ENCODE measurements around the gene PDXK.

The PDXK gene

DNA sequence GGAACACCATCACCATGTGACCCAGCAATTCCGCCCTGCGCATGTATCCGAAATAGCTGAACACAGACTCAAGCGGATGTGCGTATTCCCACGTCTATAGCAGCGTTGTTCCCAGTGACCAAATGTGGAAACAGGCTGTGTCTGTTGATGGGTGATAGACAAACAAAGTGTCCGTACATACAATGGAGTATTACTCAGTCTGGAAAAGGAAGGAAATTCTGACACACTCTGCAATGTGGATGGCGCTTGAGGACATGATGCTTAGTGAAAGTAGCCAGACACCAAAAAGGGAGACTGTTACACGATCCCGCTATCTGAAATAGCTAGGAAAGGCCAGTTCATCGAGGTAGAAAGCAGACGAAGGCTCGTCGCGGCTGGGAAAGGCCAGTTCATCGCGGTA, 25.8 kb downstream of the PDXK start:
- H2BK120ac ChIP-seq (ENCODE audit: low read depth, low read length) = no peak overlapping the region
- H2BK5ac ChIP-seq (ENCODE audit: low read depth, low read length, poor library complexity, severe bottlenecking) = no peak overlapping the region
- H3K18ac ChIP-seq (ENCODE audit: low read depth in 1 of 2, low read length in 2 of 2) = no peak overlapping the region
- H3K79me1 ChIP-seq (replicated peaks; ENCODE audit: low read length, poor library complexity, severe bottlenecking) = peaks cover 21% of the 10 kb centered on the region
- peaks cover 16% of the 10 kb centered on the region for H3K4me1 ChIP-seq (ENCODE audit: control insufficient read depth, insufficient read depth, low read depth, low read length)
- H3K4me3 ChIP-seq (ENCODE audit: insufficient read depth in 1 of 2, low read depth in 1 of 2, low read length in 2 of 2) = no peak overlapping the region
- H2BK15ac ChIP-seq (ENCODE audit: low read depth, poor library complexity, severe bottlenecking) = no peak overlapping the region
- no peak overlapping the region for H3K14ac ChIP-seq (ENCODE audit: low read length in 2 of 2)
- H2AK5ac ChIP-seq (ENCODE audit: low read length, severe bottlenecking) = no peak overlapping the region
- H4K8ac ChIP-seq (ENCODE audit: low read length) = no peak overlapping the region
- no peak overlapping the region for H3K4me2 ChIP-seq (ENCODE audit: low read length, poor library complexity, severe bottlenecking)
- no peak overlapping the region for H4K91ac ChIP-seq (ENCODE audit: low read length)
- no peaks in the 10 kb centered on the region for H3K27me3 ChIP-seq (ENCODE audit: control insufficient read depth in 1 of 2, insufficient read depth in 1 of 2, low read length in 2 of 2)
- no peak overlapping the region for H2AFZ ChIP-seq (ENCODE audit: low read depth, low read length)
- H3K27ac ChIP-seq (ENCODE audit: low read length, poor library complexity, severe bottlenecking) = no peak overlapping the region
- no peak overlapping the region for H3K9ac ChIP-seq (ENCODE audit: low read length)
- no peak overlapping the region for H2BK12ac ChIP-seq (ENCODE audit: low read length in 2 of 2)
- 97% methylated on average over 18 of the region's 18 CpGs for WGBS
- no peak for DNase-seq
- H3K9me3 ChIP-seq (ENCODE audit: control insufficient read depth, low read length) = no peaks in the 10 kb centered on the region
- no peak overlapping the region for H3K23ac ChIP-seq (ENCODE audit: low read length in 2 of 2)
- H3K36me3 ChIP-seq (ENCODE audit: control insufficient read depth in 1 of 2, insufficient read depth in 2 of 2, low read depth in 1 of 2, low read length in 2 of 2) = peaks cover 64 to 86% of the 10 kb centered on the region in 2 experiments
- no peak overlapping the region for H3K4ac ChIP-seq (ENCODE audit: low read depth in 1 of 2, low read length in 2 of 2)

DNA sequence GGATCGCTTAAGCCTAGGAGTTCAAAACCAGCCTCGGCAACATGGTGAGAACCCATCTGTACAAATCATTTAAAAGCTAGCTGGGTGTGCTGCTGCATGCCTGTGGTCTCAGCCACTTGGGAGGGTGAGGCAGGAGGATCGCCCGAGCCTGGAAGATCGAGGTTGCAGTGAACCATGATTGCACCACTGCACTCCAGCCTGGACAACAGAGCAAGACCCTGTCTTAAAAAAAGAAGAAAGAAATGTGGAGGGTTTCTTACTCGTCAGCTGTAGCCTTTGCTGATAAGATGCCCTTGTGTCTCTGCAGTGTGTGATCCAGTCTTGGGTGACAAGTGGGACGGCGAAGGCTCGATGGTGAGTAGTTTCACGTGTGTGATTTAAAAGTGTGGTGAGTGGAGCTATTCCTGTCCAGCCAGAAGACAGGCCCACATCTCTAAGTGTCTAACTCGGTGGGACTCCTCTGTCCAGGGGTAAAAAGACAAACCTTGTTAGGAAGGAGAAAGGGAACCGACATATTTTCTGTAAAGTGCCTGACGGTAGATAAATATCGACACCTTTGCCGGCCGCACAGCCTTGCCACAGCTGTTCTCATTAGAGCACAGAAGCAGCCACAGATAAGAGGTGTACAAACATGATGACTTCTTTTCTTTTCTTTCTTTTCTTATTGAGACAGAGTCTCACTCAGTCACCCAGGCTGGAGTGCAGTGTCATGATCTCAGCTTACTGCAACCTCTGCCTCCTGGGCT, 27.0 kb downstream of the PDXK start:
- DNase-seq = no peak
- no peaks in the 10 kb centered on the region for H3K9me3 ChIP-seq (ENCODE audit: control insufficient read depth, low read length)
- no peak overlapping the region for H2BK5ac ChIP-seq (ENCODE audit: low read depth, low read length, poor library complexity, severe bottlenecking)
- H3K9ac ChIP-seq (ENCODE audit: low read length) = no peak overlapping the region
- H2BK12ac ChIP-seq (ENCODE audit: low read length in 2 of 2) = no peak overlapping the region
- no peak overlapping the region for H2AK5ac ChIP-seq (ENCODE audit: low read length, severe bottlenecking)
- no peak overlapping the region for H4K8ac ChIP-seq (ENCODE audit: low read length)
- no peaks in the 10 kb centered on the region for H3K27me3 ChIP-seq (ENCODE audit: control insufficient read depth in 1 of 2, insufficient read depth in 1 of 2, low read length in 2 of 2)
- no peak overlapping the region for H3K4ac ChIP-seq (ENCODE audit: low read depth in 1 of 2, low read length in 2 of 2)
- H2BK15ac ChIP-seq (ENCODE audit: low read depth, poor library complexity, severe bottlenecking) = no peak overlapping the region
- H3K14ac ChIP-seq (ENCODE audit: low read length in 2 of 2) = no peak overlapping the region
- no peak overlapping the region for H3K18ac ChIP-seq (ENCODE audit: low read depth in 1 of 2, low read length in 2 of 2)
- H3K4me2 ChIP-seq (ENCODE audit: low read length, poor library complexity, severe bottlenecking) = no peak overlapping the region
- H3K23ac ChIP-seq (ENCODE audit: low read length in 2 of 2) = no peak overlapping the region
- H3K27ac ChIP-seq (ENCODE audit: low read length, poor library complexity, severe bottlenecking) = no peak overlapping the region
- H4K91ac ChIP-seq (ENCODE audit: low read length) = no peak overlapping the region
- H3K4me1 ChIP-seq (ENCODE audit: control insufficient read depth, insufficient read depth, low read depth, low read length) = peaks cover 10% of the 10 kb centered on the region
- H3K4me3 ChIP-seq (ENCODE audit: insufficient read depth in 1 of 2, low read depth in 1 of 2, low read length in 2 of 2) = no peak overlapping the region
- H3K36me3 ChIP-seq (ENCODE audit: control insufficient read depth in 1 of 2, insufficient read depth in 2 of 2, low read depth in 1 of 2, low read length in 2 of 2) = peaks cover 76 to 86% of the 10 kb centered on the region in 2 experiments
- H2BK120ac ChIP-seq (ENCODE audit: low read depth, low read length) = no peak overlapping the region
- peaks cover 26% of the 10 kb centered on the region for H3K79me1 ChIP-seq (replicated peaks; ENCODE audit: low read length, poor library complexity, severe bottlenecking)
- H2AFZ ChIP-seq (ENCODE audit: low read depth, low read length) = no peak overlapping the region
- 94% methylated on average over 16 of the region's 16 CpGs for WGBS

DNA sequence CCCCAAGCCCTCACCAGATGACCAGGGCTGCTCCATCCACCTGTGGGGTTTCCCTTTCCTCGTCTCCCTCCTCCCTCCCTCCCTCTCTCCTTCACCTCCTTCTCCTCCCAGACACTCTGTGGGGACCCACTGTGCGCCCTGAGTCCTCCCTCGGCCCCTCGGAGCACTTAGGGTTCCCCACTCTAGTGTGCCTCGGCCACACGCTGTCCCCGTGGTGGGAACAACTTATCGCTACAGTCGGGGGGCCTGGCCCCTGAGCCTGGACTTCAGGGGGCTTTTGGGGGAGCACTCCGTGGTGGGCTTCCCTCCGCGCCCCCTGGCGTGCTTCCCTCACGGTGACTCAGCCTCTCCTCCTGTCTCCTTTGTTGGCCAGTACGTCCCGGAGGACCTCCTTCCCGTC, 29.7 kb downstream of the PDXK start:
- H3K27me3 ChIP-seq (ENCODE audit: control insufficient read depth in 1 of 2, insufficient read depth in 1 of 2, low read length in 2 of 2) = no peaks in the 10 kb centered on the region
- H3K4me3 ChIP-seq (ENCODE audit: insufficient read depth in 1 of 2, low read depth in 1 of 2, low read length in 2 of 2) = no peak overlapping the region
- H2BK12ac ChIP-seq (ENCODE audit: low read length in 2 of 2) = no peak overlapping the region
- no peak overlapping the region for H3K14ac ChIP-seq (ENCODE audit: low read length in 2 of 2)
- no peak overlapping the region for H2BK15ac ChIP-seq (ENCODE audit: low read depth, poor library complexity, severe bottlenecking)
- H3K9ac ChIP-seq (ENCODE audit: low read length) = no peak overlapping the region
- DNase-seq = no peak
- no peak overlapping the region for H3K27ac ChIP-seq (ENCODE audit: low read length, poor library complexity, severe bottlenecking)
- H3K4me1 ChIP-seq (ENCODE audit: control insufficient read depth, insufficient read depth, low read depth, low read length) = peaks cover 5% of the 10 kb centered on the region
- 96% methylated on average over 14 of the region's 17 CpGs for WGBS
- no peak overlapping the region for H3K18ac ChIP-seq (ENCODE audit: low read depth in 1 of 2, low read length in 2 of 2)
- H3K23ac ChIP-seq (ENCODE audit: low read length in 2 of 2) = no peak overlapping the region
- no peak overlapping the region for H2BK5ac ChIP-seq (ENCODE audit: low read depth, low read length, poor library complexity, severe bottlenecking)
- no peak overlapping the region for H3K4ac ChIP-seq (ENCODE audit: low read depth in 1 of 2, low read length in 2 of 2)
- no peaks in the 10 kb centered on the region for H3K9me3 ChIP-seq (ENCODE audit: control insufficient read depth, low read length)
- peaks cover 20% of the 10 kb centered on the region for H3K79me1 ChIP-seq (replicated peaks; ENCODE audit: low read length, poor library complexity, severe bottlenecking)
- H4K91ac ChIP-seq (ENCODE audit: low read length) = no peak overlapping the region
- no peak overlapping the region for H2AFZ ChIP-seq (ENCODE audit: low read depth, low read length)
- H3K4me2 ChIP-seq (ENCODE audit: low read length, poor library complexity, severe bottlenecking) = no peak overlapping the region
- H2BK120ac ChIP-seq (ENCODE audit: low read depth, low read length) = no peak overlapping the region
- H4K8ac ChIP-seq (ENCODE audit: low read length) = no peak overlapping the region
- H3K36me3 ChIP-seq (ENCODE audit: control insufficient read depth in 1 of 2, insufficient read depth in 2 of 2, low read depth in 1 of 2, low read length in 2 of 2) = peaks cover 89 to 91% of the 10 kb centered on the region in 2 experiments
- no peak overlapping the region for H2AK5ac ChIP-seq (ENCODE audit: low read length, severe bottlenecking)

DNA sequence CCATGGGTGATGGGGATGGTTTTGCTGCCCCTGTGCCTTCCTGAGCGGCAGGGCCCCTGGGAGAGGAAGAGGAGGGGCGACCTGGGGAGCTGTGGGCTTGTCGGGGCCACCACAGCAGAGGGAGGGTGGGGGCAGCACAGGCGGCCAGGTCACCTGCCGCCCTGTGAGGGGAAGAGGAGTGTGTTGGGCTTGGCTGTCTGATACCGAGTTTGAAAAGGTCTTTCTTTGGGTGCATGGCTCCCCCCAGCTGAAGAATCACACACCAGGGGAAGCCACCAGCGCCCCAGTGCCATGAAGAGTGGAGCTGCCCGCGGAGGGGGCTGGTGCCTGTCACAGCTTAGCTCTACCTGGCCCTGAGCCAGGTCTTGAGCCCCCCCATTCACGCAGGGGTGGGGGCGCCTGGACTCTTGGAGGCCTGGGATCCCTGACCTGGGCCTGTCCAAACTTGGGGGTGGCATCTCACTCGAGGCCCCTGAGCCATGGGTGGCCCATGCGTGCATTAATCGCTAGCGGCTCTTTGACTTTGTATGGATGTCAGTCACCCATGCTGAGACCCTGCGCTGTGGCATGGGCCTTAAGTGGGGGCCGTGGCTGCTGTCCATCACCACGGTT, 30.8 kb downstream of the PDXK start:
- H4K91ac ChIP-seq (ENCODE audit: low read length) = no peak overlapping the region
- no peak overlapping the region for H3K27ac ChIP-seq (ENCODE audit: low read length, poor library complexity, severe bottlenecking)
- peaks cover 23% of the 10 kb centered on the region for H3K79me1 ChIP-seq (replicated peaks; ENCODE audit: low read length, poor library complexity, severe bottlenecking)
- H3K23ac ChIP-seq (ENCODE audit: low read length in 2 of 2) = no peak overlapping the region
- H3K9ac ChIP-seq (ENCODE audit: low read length) = no peak overlapping the region
- H3K4me3 ChIP-seq (ENCODE audit: insufficient read depth in 1 of 2, low read depth in 1 of 2, low read length in 2 of 2) = no peak overlapping the region
- no peak for DNase-seq
- H3K9me3 ChIP-seq (ENCODE audit: control insufficient read depth, low read length) = no peaks in the 10 kb centered on the region
- H3K4me2 ChIP-seq (ENCODE audit: low read length, poor library complexity, severe bottlenecking) = no peak overlapping the region
- no peak overlapping the region for H2BK15ac ChIP-seq (ENCODE audit: low read depth, poor library complexity, severe bottlenecking)
- no peak overlapping the region for H2BK5ac ChIP-seq (ENCODE audit: low read depth, low read length, poor library complexity, severe bottlenecking)
- no peak overlapping the region for H2AFZ ChIP-seq (ENCODE audit: low read depth, low read length)
- H2AK5ac ChIP-seq (ENCODE audit: low read length, severe bottlenecking) = no peak overlapping the region
- H3K27me3 ChIP-seq (ENCODE audit: control insufficient read depth in 1 of 2, insufficient read depth in 1 of 2, low read length in 2 of 2) = no peaks in the 10 kb centered on the region
- H3K4ac ChIP-seq (ENCODE audit: low read depth in 1 of 2, low read length in 2 of 2) = no peak overlapping the region
- no peak overlapping the region for H2BK120ac ChIP-seq (ENCODE audit: low read depth, low read length)
- peaks cover 5% of the 10 kb centered on the region for H3K4me1 ChIP-seq (ENCODE audit: control insufficient read depth, insufficient read depth, low read depth, low read length)
- H3K14ac ChIP-seq (ENCODE audit: low read length in 2 of 2) = no peak overlapping the region
- H3K18ac ChIP-seq (ENCODE audit: low read depth in 1 of 2, low read length in 2 of 2) = no peak overlapping the region
- WGBS = 95% methylated on average over 18 of the region's 18 CpGs
- H2BK12ac ChIP-seq (ENCODE audit: low read length in 2 of 2) = no peak overlapping the region
- H4K8ac ChIP-seq (ENCODE audit: low read length) = no peak overlapping the region
- peaks cover 89 to 91% of the 10 kb centered on the region in 2 experiments for H3K36me3 ChIP-seq (ENCODE audit: control insufficient read depth in 1 of 2, insufficient read depth in 2 of 2, low read depth in 1 of 2, low read length in 2 of 2)
